Panc1 (cell line): ENCODE results near the gene IGFBP4. TPM values are rescaled to one million over a fixed set of nuclear protein-coding genes. Genes with fewer than 3 reads are reported as not detected.

Source experiments
- ATAC-seq: fragments of 200-7000 bp; cut with Tn5 transposase; 2 replicates; pipeline ENCODE4 v1.9.1; 2020; ENCODE audit warnings: mild to moderate bottlenecking, moderate library complexity
- BruUV-seq: library from RNA; stranded (reverse); fragments of 400-500 nt; replicated peaks from 2 replicates; lab custom pipeline; 2021; lab: Mats Ljungman, UMichigan
- CTCF ChIA-PET: fragments of 300-600 bp; sonication (Branson Sonifier 250); formaldehyde crosslinking; loops from one replicate; lab custom pipeline; 2022; ENCODE audit warnings: antibody characterized with exemption; lab: Charles Lee
- POLR2A ChIA-PET: fragments of 300-600 bp; sonication (Branson Sonifier 250); formaldehyde crosslinking; loops from one replicate; lab custom pipeline; 2022; ENCODE audit warnings: antibody characterized with exemption; lab: Charles Lee
- DNase-seq: peaks from one replicate; pipeline ENCODE4 v3.0.0-alpha.2; 2010; ENCODE audit warnings: low read depth, low spot score
- H3K27ac ChIP-seq: 2 replicates; pipeline ENCODE4 v1.5.1; 2011; ENCODE audit warnings: mild to moderate bottlenecking, low read length, inconsistent platforms
- H3K27me3 ChIP-seq: fragments of 200-500 bp; sonication (Bioruptor generic); 2 replicates; pipeline ENCODE4 v1.6.0; 2014; ENCODE audit warnings: low read length, inconsistent platforms; ENCODE audit not compliant: control insufficient read depth, insufficient read depth
- H3K36me3 ChIP-seq: fragments of 200-500 bp; sonication (Bioruptor generic); 2 replicates; pipeline ENCODE4 v1.5.1; 2014; ENCODE audit warnings: inconsistent platforms, mild to moderate bottlenecking, low read length, moderate library complexity; ENCODE audit not compliant: control insufficient read depth, insufficient read depth
- H3K4me1 ChIP-seq: 2 replicates; pipeline ENCODE4 v1.5.1; 2011; ENCODE audit warnings: inconsistent platforms, mild to moderate bottlenecking, low read length, moderate library complexity; ENCODE audit not compliant: control insufficient read depth, insufficient read depth
- H3K4me3 ChIP-seq, 2 experiments: 2 replicates each; pipeline ENCODE4 v1.5.1; 2011 to 2012; ENCODE audit warnings: low read depth in 2 of 2, low read length in 2 of 2, mild to moderate bottlenecking in 2 of 2, inconsistent platforms in 1 of 2, moderate library complexity in 1 of 2
- H3K9me3 ChIP-seq: fragments of 200-500 bp; sonication (Bioruptor generic); 2 replicates; pipeline ENCODE4 v1.5.1; 2014; ENCODE audit warnings: low read depth, mild to moderate bottlenecking, inconsistent platforms, low read length, moderate library complexity; ENCODE audit not compliant: control insufficient read depth, insufficient read depth
- CTCF ChIP-seq: fragments of 450-650 bp; IDR thresholded peaks from 2 replicates; pipeline ENCODE4 v1.5.1; 2017; ENCODE audit warnings: mild to moderate bottlenecking
- POLR2AphosphoS5 ChIP-seq: IDR thresholded peaks from 2 replicates; pipeline ENCODE4 v1.6.1; 2012; ENCODE audit warnings: mild to moderate bottlenecking, low read depth, low read length, moderate library complexity
- REST ChIP-seq, 2 experiments: IDR thresholded peaks; 2 replicates each; pipeline ENCODE4 v1.6.1; 2011 to 2012; ENCODE audit warnings: low read depth in 2 of 2, control low read depth in 1 of 2, low read length in 1 of 2, mild to moderate bottlenecking in 1 of 2, moderate library complexity in 1 of 2; ENCODE audit not compliant: insufficient read depth in 1 of 2
- SIN3A ChIP-seq: IDR thresholded peaks from 2 replicates; pipeline ENCODE4 v1.6.1; 2012; ENCODE audit warnings: low read depth, mild to moderate bottlenecking, low read length, moderate library complexity, borderline replicate concordance; ENCODE audit not compliant: insufficient read depth
- TCF7L2 ChIP-seq: IDR thresholded peaks from 2 replicates; pipeline ENCODE4 v1.6.1; 2011; ENCODE audit warnings: mild to moderate bottlenecking, low read depth, low read length, inconsistent platforms
- in situ Hi-C: cut with HindIII; loops from 2 replicates; pipeline ENCODE4 v1.10.0; 2016; ENCODE audit warnings: low sequenced_read_pairs, low pct_unique_long_range_greater_than_20kb
- intact Hi-C: fragments of 100-400 bp; cut with micrococcal nuclease; formaldehyde crosslinking; loops from one replicate; pipeline ENCODE4 v1.10.0; 2022; ENCODE audit not compliant: unreplicated experiment
- total RNA-seq: library from RNA; stranded (reverse); gene quantifications from one replicate; pipeline ENCODE4 v1.2.1, GENCODE V29; 2021; ENCODE audit not compliant: unreplicated experiment

IGFBP4 gene
- total RNA-seq, 1 experiment from 2014 or later, result 27.1 TPM

GRCh38 chr17:40459636-40460603, 16.7 kb downstream of the IGFBP4 start:
- DNase-seq, result no peak
- POLR2A ChIA-PET, result interaction anchor here (0.6 kb wide), 2 partner anchors 200 to 726 kb away, joined by 3 to 20 read pairs; no protein-coding TSS in a partner anchor

More at GRCh38 chr17:40459636-40460603, 16.7 kb downstream of the IGFBP4 start:
- CTCF ChIA-PET, result no interaction called here
- H3K9me3 ChIP-seq, result no peaks in the 10 kb centered on the region
- no peak for TF ChIP-seq POLR2AphosphoS5
- no peak for TF ChIP-seq TCF7L2
- TF ChIP-seq CTCF, result no peak
- TF ChIP-seq SIN3A, result no peak
- TF ChIP-seq REST (IDR thresholded peaks at IDR 0.05; ENCODE audit: insufficient read depth in 1 of 2, low read depth in 2 of 2, low read length in 1 of 2), result no peak
- intact Hi-C loops (no loop called here), in situ Hi-C loops (no loop called here)
- no peaks in the 10 kb centered on the region for H3K36me3 ChIP-seq
- no peak overlapping the region for H3K27ac ChIP-seq
- 0 out of 2 replicates have a peak, but pooled peaks have one; percentile 12 for ATAC-seq
- H3K4me3 ChIP-seq, result no peak overlapping the region
- peaks cover 3% of the 10 kb centered on the region; the same call in 1 of the 2 replicates for H3K4me1 ChIP-seq
- BruUV-seq, result no TSS peak
- H3K27me3 ChIP-seq, result no peaks in the 10 kb centered on the region
